Hepatocyte (in vitro differentiated cells): Measurements from ENCODE around the gene DOK1. TPM values are rescaled to one million over a fixed set of nuclear protein-coding genes. Genes with fewer than 3 reads are reported as not detected.

Experiments used
- DNase-seq: peaks from one replicate; pipeline ENCODE4 v3.0.0-alpha.2; 2016; ENCODE audit warnings: low spot score
- H2AFZ ChIP-seq: fragments of 200-600 bp; sonication (generic); 2 replicates; pipeline ENCODE4 v1.6.0; 2016; ENCODE audit warnings: antibody characterized with exemption, mild to moderate bottlenecking
- H3K27ac ChIP-seq: fragments of 200-600 bp; sonication (generic); 2 replicates; pipeline ENCODE4 v1.5.1; 2016; ENCODE audit warnings: mild to moderate bottlenecking
- H3K27me3 ChIP-seq: fragments of 200-600 bp; sonication (generic); 2 replicates; pipeline ENCODE4 v1.6.1; 2016
- H3K36me3 ChIP-seq: fragments of 200-600 bp; sonication (generic); replicated peaks from 2 replicates; pipeline ENCODE4 v1.5.1; 2016; ENCODE audit warnings: low read depth; ENCODE audit not compliant: insufficient read depth
- H3K4me1 ChIP-seq: fragments of 200-600 bp; sonication (generic); 2 replicates; pipeline ENCODE4 v1.5.1; 2016; ENCODE audit warnings: mild to moderate bottlenecking, moderate library complexity; ENCODE audit not compliant: insufficient read depth
- H3K4me2 ChIP-seq: fragments of 200-600 bp; sonication (generic); 2 replicates; pipeline ENCODE4 v1.6.0; 2016
- H3K4me3 ChIP-seq: fragments of 200-600 bp; sonication (generic); 2 replicates; pipeline ENCODE4 v1.5.1; 2016; ENCODE audit warnings: mild to moderate bottlenecking
- H3K79me2 ChIP-seq: fragments of 200-600 bp; sonication (generic); 2 replicates; pipeline ENCODE4 v1.6.0; 2017; ENCODE audit warnings: mild to moderate bottlenecking
- H3K9me2 ChIP-seq: fragments of 200-600 bp; sonication (generic); replicated peaks from 2 replicates; pipeline ENCODE4 v1.6.0; 2017; ENCODE audit warnings: mild to moderate bottlenecking; ENCODE audit not compliant: insufficient read depth
- H3K9me3 ChIP-seq: fragments of 200-600 bp; sonication (generic); 2 replicates; pipeline ENCODE4 v1.5.1; 2016; ENCODE audit warnings: low read depth, mild to moderate bottlenecking
- H4K20me1 ChIP-seq: fragments of 200-600 bp; sonication (generic); 2 replicates; pipeline ENCODE4 v1.6.0; 2016; ENCODE audit warnings: mild to moderate bottlenecking; ENCODE audit not compliant: insufficient read depth, poor library complexity, severe bottlenecking
- CTCF ChIP-seq: fragments of 200-600 bp; sonication (generic); IDR thresholded peaks from 2 replicates; pipeline ENCODE4 v1.5.1; 2016; ENCODE audit warnings: antibody characterized with exemption, mild to moderate bottlenecking; ENCODE audit not compliant: poor library complexity
- EZH2 ChIP-seq: fragments of 200-600 bp; sonication (generic); IDR thresholded peaks from 2 replicates; pipeline ENCODE4 v1.6.1; 2016; ENCODE audit warnings: antibody characterized with exemption, mild to moderate bottlenecking, borderline replicate concordance
- EZH2phosphoT487 ChIP-seq: fragments of 200-600 bp; sonication (generic); IDR thresholded peaks from one replicate; pipeline ENCODE4 v1.6.1; 2018; ENCODE audit warnings: antibody characterized with exemption, mild to moderate bottlenecking, low read depth, moderate library complexity; ENCODE audit not compliant: unreplicated experiment, severe bottlenecking
- WGBS: methylation state at CpG from one replicate; pipeline ENCODE4 v1.1.6; 2016; ENCODE audit warnings: low lambda C conversion rate; ENCODE audit errors: missing lambda C conversion rate; 5-methylcytosine and 5-hydroxymethylcytosine counted together
- polyA plus RNA-seq: library from polyadenylated mRNA; unstranded; fragments of >200 nt; fragmentation: Nextera tagmentation; extraction: Ambion mirVana; gene quantifications from 2 replicates; pipeline ENCODE4 v1.2.1, GENCODE V29; 2016
- total RNA-seq: library from RNA; depleted of rRNA; stranded (reverse); fragments of >200 nt; gene quantifications from 2 replicates; pipeline ENCODE4 v1.2.3, GENCODE V29; 2014

Gene DOK1
- total and polyA plus RNA-seq, 2 experiments from 2014 or later = 8.0 to 11.4 TPM

- Histone ChIP-seq H3K79me2 (no peaks in the 10 kb centered on the region), H2AFZ (no peak overlapping the region), H3K27me3 (no peaks in the 10 kb centered on the region), H3K4me3 (no peak overlapping the region), H3K9me3 (no peaks in the 10 kb centered on the region), H3K9me2 (no peaks in the 10 kb centered on the region), H3K27ac (no peak overlapping the region), H4K20me1 (no peaks in the 10 kb centered on the region), H3K4me2 (no peak overlapping the region), H3K4me1 (no peaks in the 10 kb centered on the region), H3K36me3 (no peaks in the 10 kb centered on the region)
- 83% methylated on average over 1 of the region's 1 CpG for WGBS
- TF ChIP-seq CTCF (no peak), EZH2 (no peak), EZH2phosphoT487 (no peak)
- no peak for DNase-seq
These were observed 15.2 kb downstream of the DOK1 start for GRCh38 chr2:74569686-74570085.

- Histone ChIP-seq H3K36me3 (no peaks in the 10 kb centered on the region), H3K9me2 (no peaks in the 10 kb centered on the region), H3K4me1 (no peaks in the 10 kb centered on the region), H3K4me3 (no peak overlapping the region), H2AFZ (no peak overlapping the region), H3K9me3 (no peaks in the 10 kb centered on the region), H3K27ac (no peak overlapping the region), H3K27me3 (no peaks in the 10 kb centered on the region), H4K20me1 (no peaks in the 10 kb centered on the region), H3K79me2 (no peaks in the 10 kb centered on the region), H3K4me2 (no peak overlapping the region)
- no peak for DNase-seq
- TF ChIP-seq CTCF (no peak), EZH2phosphoT487 (no peak)
- WGBS = 92% methylated on average over 1 of the region's 1 CpG
These were observed 16.5 kb downstream of the DOK1 start for GRCh38 chr2:74571058-74571457.

GRCh38 chr2:74572178-74572925 is 17.8 kb downstream of the DOK1 start:
- TF ChIP-seq EZH2 (no peak), EZH2phosphoT487 (no peak), CTCF (no peak)
- H3K9me2 ChIP-seq = no peaks in the 10 kb centered on the region
- H3K4me1 ChIP-seq = no peaks in the 10 kb centered on the region
- DNase-seq = no peak
- WGBS = 72% methylated on average over 3 of the region's 3 CpGs
- no peaks in the 10 kb centered on the region for H3K79me2 ChIP-seq
- H3K9me3 ChIP-seq = no peaks in the 10 kb centered on the region
- H3K27me3 ChIP-seq = no peaks in the 10 kb centered on the region
- H3K4me2 ChIP-seq = no peak overlapping the region
- H3K4me3 ChIP-seq = no peak overlapping the region
- no peak overlapping the region for H3K27ac ChIP-seq
- H4K20me1 ChIP-seq = no peaks in the 10 kb centered on the region
- no peaks in the 10 kb centered on the region for H3K36me3 ChIP-seq
- no peak overlapping the region for H2AFZ ChIP-seq
